Body of pancreas (tissue), 4 donors: Measurements from ENCODE around the gene OR52H1.

ENCODE experiments used
- POLR2A ChIP-seq, 3 donors: fragments of 450-650 bp; IDR thresholded peaks; one replicate each; pipeline ENCODE4 v1.6.1; 2016; ENCODE audit warnings: antibody characterized with exemption in 3 of 3, mild to moderate bottlenecking in 2 of 3
- TF ChIP-seq, protein P1 (sequence below), 7 experiments: fragments of 450-650 bp in 4 of 7; fragments of 200-600 bp in 3 of 7; sonication (generic) in 3 of 7; IDR thresholded peaks; one replicate each; pipeline ENCODE4 v1.5.1; 2016 to 2019; ENCODE audit warnings: antibody characterized with exemption in 7 of 7

DNA sequence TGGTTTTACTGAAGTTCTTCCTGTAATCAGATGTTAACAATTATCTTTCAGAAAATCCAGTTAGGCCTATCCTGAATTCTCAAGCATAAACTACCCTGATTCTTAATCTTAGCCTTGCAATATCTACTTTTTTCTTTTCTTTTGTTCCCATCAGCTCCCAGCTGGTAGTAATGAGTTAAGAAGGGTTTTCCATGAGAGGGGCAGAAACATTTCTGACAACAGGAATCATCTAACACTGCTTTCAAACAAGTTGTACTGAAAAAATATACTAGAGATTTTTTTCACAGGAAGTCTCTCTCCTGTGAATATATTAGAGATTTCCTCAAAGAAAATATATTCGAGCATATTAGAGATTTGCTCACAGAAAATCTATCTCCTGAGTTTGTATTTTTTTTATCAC lies 44.8 kb upstream of the OR52H1 start:
- TF ChIP-seq, protein P1, sequence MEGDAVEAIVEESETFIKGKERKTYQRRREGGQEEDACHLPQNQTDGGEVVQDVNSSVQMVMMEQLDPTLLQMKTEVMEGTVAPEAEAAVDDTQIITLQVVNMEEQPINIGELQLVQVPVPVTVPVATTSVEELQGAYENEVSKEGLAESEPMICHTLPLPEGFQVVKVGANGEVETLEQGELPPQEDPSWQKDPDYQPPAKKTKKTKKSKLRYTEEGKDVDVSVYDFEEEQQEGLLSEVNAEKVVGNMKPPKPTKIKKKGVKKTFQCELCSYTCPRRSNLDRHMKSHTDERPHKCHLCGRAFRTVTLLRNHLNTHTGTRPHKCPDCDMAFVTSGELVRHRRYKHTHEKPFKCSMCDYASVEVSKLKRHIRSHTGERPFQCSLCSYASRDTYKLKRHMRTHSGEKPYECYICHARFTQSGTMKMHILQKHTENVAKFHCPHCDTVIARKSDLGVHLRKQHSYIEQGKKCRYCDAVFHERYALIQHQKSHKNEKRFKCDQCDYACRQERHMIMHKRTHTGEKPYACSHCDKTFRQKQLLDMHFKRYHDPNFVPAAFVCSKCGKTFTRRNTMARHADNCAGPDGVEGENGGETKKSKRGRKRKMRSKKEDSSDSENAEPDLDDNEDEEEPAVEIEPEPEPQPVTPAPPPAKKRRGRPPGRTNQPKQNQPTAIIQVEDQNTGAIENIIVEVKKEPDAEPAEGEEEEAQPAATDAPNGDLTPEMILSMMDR (IDR thresholded peaks at IDR 0.05), result no peak
- no peak for TF ChIP-seq POLR2A (IDR thresholded peaks at IDR 0.05)
